Measurements from ENCODE around the gene ZNF683.

DNA sequence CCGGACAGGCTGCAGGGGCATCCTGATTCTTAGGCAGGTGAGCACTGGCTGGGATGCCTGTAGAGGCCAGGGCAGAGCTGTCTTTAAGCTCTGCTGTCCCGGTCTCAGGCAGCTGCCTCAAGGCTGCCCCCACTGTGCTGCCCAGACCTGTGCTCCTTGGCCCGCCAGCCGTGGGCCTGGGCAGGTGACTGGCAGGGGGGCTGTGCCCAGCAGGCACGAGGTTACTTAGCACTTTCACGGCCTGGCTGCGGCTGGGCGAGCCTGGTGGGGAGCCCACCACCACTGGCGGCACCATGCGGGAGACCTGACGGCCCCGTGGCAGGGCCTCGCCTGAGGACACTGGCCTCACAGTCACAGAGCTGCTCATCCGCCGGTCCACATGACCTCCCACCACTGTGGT, 26.8 kb downstream of the ZNF683 start:
- TF ChIP-seq, protein P1, sequence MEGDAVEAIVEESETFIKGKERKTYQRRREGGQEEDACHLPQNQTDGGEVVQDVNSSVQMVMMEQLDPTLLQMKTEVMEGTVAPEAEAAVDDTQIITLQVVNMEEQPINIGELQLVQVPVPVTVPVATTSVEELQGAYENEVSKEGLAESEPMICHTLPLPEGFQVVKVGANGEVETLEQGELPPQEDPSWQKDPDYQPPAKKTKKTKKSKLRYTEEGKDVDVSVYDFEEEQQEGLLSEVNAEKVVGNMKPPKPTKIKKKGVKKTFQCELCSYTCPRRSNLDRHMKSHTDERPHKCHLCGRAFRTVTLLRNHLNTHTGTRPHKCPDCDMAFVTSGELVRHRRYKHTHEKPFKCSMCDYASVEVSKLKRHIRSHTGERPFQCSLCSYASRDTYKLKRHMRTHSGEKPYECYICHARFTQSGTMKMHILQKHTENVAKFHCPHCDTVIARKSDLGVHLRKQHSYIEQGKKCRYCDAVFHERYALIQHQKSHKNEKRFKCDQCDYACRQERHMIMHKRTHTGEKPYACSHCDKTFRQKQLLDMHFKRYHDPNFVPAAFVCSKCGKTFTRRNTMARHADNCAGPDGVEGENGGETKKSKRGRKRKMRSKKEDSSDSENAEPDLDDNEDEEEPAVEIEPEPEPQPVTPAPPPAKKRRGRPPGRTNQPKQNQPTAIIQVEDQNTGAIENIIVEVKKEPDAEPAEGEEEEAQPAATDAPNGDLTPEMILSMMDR (IDR thresholded peaks at IDR 0.05 in 2 of 3, conservative IDR thresholded peaks at IDR 0.05 in 1 of 3; ENCODE audit: control insufficient read depth in 2 of 3, extremely low read depth in 1 of 3, insufficient read depth in 1 of 3, low read depth in 3 of 3, low read length in 3 of 3) = no peak
- no peak for TF ChIP-seq STAT1 (conservative IDR thresholded peaks at IDR 0.05)
- TF ChIP-seq PAX5 (IDR thresholded peaks at IDR 0.05; ENCODE audit: borderline replicate concordance, low read depth, low read length) = no peak
- TF ChIP-seq, protein P2, sequence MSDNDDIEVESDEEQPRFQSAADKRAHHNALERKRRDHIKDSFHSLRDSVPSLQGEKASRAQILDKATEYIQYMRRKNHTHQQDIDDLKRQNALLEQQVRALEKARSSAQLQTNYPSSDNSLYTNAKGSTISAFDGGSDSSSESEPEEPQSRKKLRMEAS (IDR thresholded peaks at IDR 0.05; ENCODE audit: low read depth, low read length) = no peak
- TF ChIP-seq, protein P3, sequence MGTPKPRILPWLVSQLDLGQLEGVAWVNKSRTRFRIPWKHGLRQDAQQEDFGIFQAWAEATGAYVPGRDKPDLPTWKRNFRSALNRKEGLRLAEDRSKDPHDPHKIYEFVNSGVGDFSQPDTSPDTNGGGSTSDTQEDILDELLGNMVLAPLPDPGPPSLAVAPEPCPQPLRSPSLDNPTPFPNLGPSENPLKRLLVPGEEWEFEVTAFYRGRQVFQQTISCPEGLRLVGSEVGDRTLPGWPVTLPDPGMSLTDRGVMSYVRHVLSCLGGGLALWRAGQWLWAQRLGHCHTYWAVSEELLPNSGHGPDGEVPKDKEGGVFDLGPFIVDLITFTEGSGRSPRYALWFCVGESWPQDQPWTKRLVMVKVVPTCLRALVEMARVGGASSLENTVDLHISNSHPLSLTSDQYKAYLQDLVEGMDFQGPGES (IDR thresholded peaks at IDR 0.05) = no peak
- TF ChIP-seq POLR2A (IDR thresholded peaks at IDR 0.05; ENCODE audit: low read depth, low read length) = no peak
